NOMO-1 treated with dmso at 0.1 percent for 144 hours (cell line): Measurements from ENCODE around the gene STAT3.
"Not testable (repeated sequence)": the region's sequence is repeated elsewhere in the genome, so short reads cannot be mapped to it uniquely, and the experiment has no call there.

Experiments
- DNase-seq: peaks from one replicate; lab custom pipeline; 2025; ENCODE audit not compliant: unreplicated experiment; lab: John Stamatoyannopoulos, UW

STAT3 gene

GRCh38 chr17:42386777-42387657 lies 1.2 kb downstream of the STAT3 start:
- DNase-seq = peak; percentile 29

GRCh38 chr17:42381898-42382297 lies 6.3 kb downstream of the STAT3 start:
- DNase-seq = no peak

GRCh38 chr17:42380935-42381334 lies 7.3 kb downstream of the STAT3 start:
- no peak for DNase-seq

GRCh38 chr17:42378959-42379594 lies 9.2 kb downstream of the STAT3 start:
- no peak for DNase-seq

- DNase-seq = no peak
Measured at GRCh38 chr17:42378359-42378958, 9.8 kb downstream of the STAT3 start.

- DNase-seq = no peak
Measured at GRCh38 chr17:42373896-42374295, 14.3 kb downstream of the STAT3 start.

GRCh38 chr17:42372142-42372541 lies 16.1 kb downstream of the STAT3 start:
- no peak for DNase-seq

- DNase-seq = not testable (repeated sequence)
Measured at GRCh38 chr17:42368797-42369561, 19.3 kb downstream of the STAT3 start.

- not testable (repeated sequence) for DNase-seq
Measured at GRCh38 chr17:42368310-42368709, 19.9 kb downstream of the STAT3 start.

- DNase-seq = not testable (repeated sequence)
Measured at GRCh38 chr17:42366176-42367023, 21.8 kb downstream of the STAT3 start.

GRCh38 chr17:42365136-42365535 lies 23.1 kb downstream of the STAT3 start:
- DNase-seq = no peak

GRCh38 chr17:42363767-42364585 lies 24.3 kb downstream of the STAT3 start:
- DNase-seq = no peak

- no peak for DNase-seq
Measured at GRCh38 chr17:42363231-42363630, 25.0 kb downstream of the STAT3 start.

GRCh38 chr17:42362245-42362961 lies 25.8 kb downstream of the STAT3 start:
- DNase-seq = no peak

GRCh38 chr17:42361781-42362186 lies 26.5 kb downstream of the STAT3 start:
- no peak for DNase-seq

- DNase-seq = not testable (repeated sequence)
Measured at GRCh38 chr17:42360388-42360787, 27.9 kb downstream of the STAT3 start.

- no peak for DNase-seq
Measured at GRCh38 chr17:42359133-42359532, 29.1 kb downstream of the STAT3 start.

- DNase-seq = no peak
Measured at GRCh38 chr17:42358434-42358833, 29.8 kb downstream of the STAT3 start.
